GM23248 (cell line): ENCODE measurements around the gene SLIT3.

Source experiments
- EZH2 ChIP-seq: fragments of 200-600 bp; sonication (generic); IDR thresholded peaks from 2 replicates; pipeline ENCODE4 v1.6.1; 2018; ENCODE audit warnings: antibody characterized with exemption, mild to moderate bottlenecking; ENCODE audit not compliant: insufficient read depth, poor library complexity, severe bottlenecking
- EZH2phosphoT487 ChIP-seq: fragments of 200-600 bp; sonication (generic); IDR thresholded peaks from 2 replicates; pipeline ENCODE4 v1.6.1; 2018; ENCODE audit warnings: antibody characterized with exemption, moderate library complexity, mild to moderate bottlenecking, low read depth; ENCODE audit not compliant: insufficient read depth

DNA sequence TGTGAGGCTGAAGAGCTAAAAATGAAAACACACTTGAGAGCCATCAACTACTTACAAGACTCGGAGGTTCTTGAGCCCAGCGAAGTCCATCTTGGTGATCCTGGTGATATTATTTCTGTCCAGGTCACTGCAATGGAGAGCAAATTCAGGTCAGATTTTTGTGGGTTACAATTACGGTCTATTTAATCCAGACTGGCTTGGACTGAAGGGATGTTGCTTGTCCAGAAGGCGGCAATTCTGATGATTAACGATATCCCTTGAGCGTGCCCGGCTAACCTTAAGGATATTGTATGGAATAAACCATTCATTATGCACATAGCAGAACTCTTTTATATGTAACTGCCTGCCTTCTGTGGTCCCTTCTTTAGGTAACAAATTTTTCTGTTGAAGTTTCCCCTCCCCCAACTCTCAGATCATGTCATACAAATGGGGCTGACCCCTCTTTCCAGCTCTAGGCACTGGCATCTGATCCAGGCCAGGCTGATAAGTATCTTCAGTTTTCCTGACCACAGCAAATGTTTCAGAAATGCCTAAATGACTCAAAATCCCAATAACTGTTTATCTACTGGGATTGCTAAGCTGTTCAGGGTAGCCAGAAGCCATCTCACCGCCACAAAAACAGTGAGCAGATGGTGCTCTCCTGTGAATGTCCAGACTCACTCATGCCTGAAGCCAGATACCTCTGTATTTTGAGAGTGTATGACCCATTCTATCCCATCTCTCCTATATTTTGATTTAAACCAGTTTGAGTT is 49.4 kb downstream of the SLIT3 start:
- no peak for TF ChIP-seq EZH2phosphoT487
- TF ChIP-seq EZH2: no peak
